Adrenal gland (tissue), 5 donors: ENCODE data around the gene PPP1R15A.

Source experiments
- CTCF ChIP-seq, 6 experiments: fragments of 450-650 bp in 4 of 6; fragments of 200-600 bp in 2 of 6; sonication (generic) in 1 of 6; IDR thresholded peaks; 1 replicate in 5 of 6; 2 replicates in 1 of 6; pipeline versions ENCODE4 v1.5.1 to v1.8.0; 2016 to 2021; ENCODE audit warnings: antibody characterized with exemption in 6 of 6, mild to moderate bottlenecking in 2 of 6, moderate library complexity in 1 of 6
- POLR2A ChIP-seq, 2 donors: fragments of 450-650 bp; IDR thresholded peaks; one replicate each; pipeline ENCODE4 v1.6.1; 2017; ENCODE audit warnings: antibody characterized with exemption in 2 of 2, mild to moderate bottlenecking in 2 of 2, moderate library complexity in 1 of 2
- donor health status: DM: no; HTN: no; CAD: no.

GRCh38 chr19:48874303-48875135 lies 2.3 kb downstream of the PPP1R15A start:
- TF ChIP-seq CTCF (IDR thresholded peaks at IDR 0.05): peak in 1 of 6 experiments; percentile 22
- TF ChIP-seq POLR2A (IDR thresholded peaks at IDR 0.05): peak in 1 of 2 donors; percentile 18
